ENCODE results near the gene GTSE1. TPM values are rescaled to one million over a fixed set of nuclear protein-coding genes. Genes with fewer than 3 reads are reported as not detected.

Gene GTSE1
- total and polyA plus RNA-seq, 2 donors (not counting 1 experiment from before 2014, with no cell fraction given) = 0.17 to 0.39 TPM

GRCh38 chr22:46308283-46308988 is 11.8 kb downstream of the GTSE1 start:
- no peak overlapping the region for H3K4me3 Mint-ChIP-seq
- Histone ChIP-seq H4K20me1 (ENCODE audit: control insufficient read depth, insufficient read depth, low read length, poor library complexity, severe bottlenecking) (no peaks in the 10 kb centered on the region), H3K9ac (ENCODE audit: low read length) (no peak overlapping the region), H3K9me3 (ENCODE audit: control extremely low read depth in 1 of 3, control insufficient read depth in 2 of 3, insufficient read depth in 1 of 3, low read length in 2 of 3) (no peaks in the 10 kb centered on the region), H3K4me3 (ENCODE audit: control extremely low read depth in 1 of 5, extremely low read depth in 1 of 5, insufficient read depth in 1 of 5, low read depth in 2 of 5, low read length in 4 of 5) (no peak overlapping the region), H3K4me2 (replicated peaks; ENCODE audit: low read depth, low read length, poor library complexity, severe bottlenecking) (no peak overlapping the region), H3K27me3 (replicated peaks in 1 of 4; ENCODE audit: control extremely low read depth in 1 of 4, control insufficient read depth in 3 of 4, insufficient read depth in 4 of 4, low read length in 3 of 4) (no peaks in the 10 kb centered on the region), H3K36me3 (replicated peaks in 1 of 2; ENCODE audit: control extremely low read depth in 1 of 2, control insufficient read depth in 1 of 2, extremely low read depth in 1 of 2, insufficient read depth in 2 of 2, low read length in 1 of 2) (no peaks in the 10 kb centered on the region), H2AFZ (ENCODE audit: insufficient read depth, low read depth, low read length, poor library complexity, severe bottlenecking) (no peak overlapping the region), H3K79me2 (ENCODE audit: control insufficient read depth, insufficient read depth, low read length) (peaks cover 25% of the 10 kb centered on the region), H3K27ac (ENCODE audit: low read length in 2 of 2) (no peak overlapping the region), H3K4me1 (ENCODE audit: control insufficient read depth in 2 of 2, insufficient read depth in 2 of 2, low read length in 2 of 2) (no peaks in the 10 kb centered on the region)
- ChIA-PET POLR2A (interaction anchor here (0.6 kb wide), 1 partner anchor 40 kb away, joined by 4 read pairs; the partner anchor contains the start of gene TTC38), CTCF (interaction anchor here (0.8 to 12.8 kb wide), 2 partner anchors 148 to 187 kb away, joined by 3 to 228 read pairs; no protein-coding TSS in a partner anchor)
- H3K27me3 Mint-ChIP-seq = no peaks in the 10 kb centered on the region
- intact Hi-C loops (cut with micrococcal nuclease) = no loop called here
- DNase-seq (no peak), ATAC-seq (ENCODE audit: low read depth) (no peak)
- H3K4me1 Mint-ChIP-seq = no peaks in the 10 kb centered on the region
- no peak for TF ChIP-seq CTCF (IDR thresholded peaks at IDR 0.05)
- no peak for TF ChIP-seq EZH2 (IDR thresholded peaks at IDR 0.05; ENCODE audit: borderline replicate concordance, insufficient read depth, low read depth, low read length, poor library complexity, severe bottlenecking)
- H3K27ac Mint-ChIP-seq = no peak overlapping the region
- H3K9me3 Mint-ChIP-seq (ENCODE audit: insufficient read depth) = no peaks in the 10 kb centered on the region
- WGBS (ENCODE audit: insufficient coverage) = 96% methylated on average over 23 of the region's 23 CpGs

- Histone ChIP-seq H3K27me3 (replicated peaks in 1 of 4; ENCODE audit: control extremely low read depth in 1 of 4, control insufficient read depth in 3 of 4, insufficient read depth in 4 of 4, low read length in 3 of 4) (no peaks in the 10 kb centered on the region), H3K4me3 (ENCODE audit: control extremely low read depth in 1 of 5, extremely low read depth in 1 of 5, insufficient read depth in 1 of 5, low read depth in 2 of 5, low read length in 4 of 5) (no peak overlapping the region), H3K36me3 (replicated peaks in 1 of 2; ENCODE audit: control extremely low read depth in 1 of 2, control insufficient read depth in 1 of 2, extremely low read depth in 1 of 2, insufficient read depth in 2 of 2, low read length in 1 of 2) (no peaks in the 10 kb centered on the region), H3K4me1 (ENCODE audit: control insufficient read depth in 2 of 2, insufficient read depth in 2 of 2, low read length in 2 of 2) (no peaks in the 10 kb centered on the region), H3K9ac (ENCODE audit: low read length) (no peak overlapping the region), H3K4me2 (replicated peaks; ENCODE audit: low read depth, low read length, poor library complexity, severe bottlenecking) (no peak overlapping the region), H2AFZ (ENCODE audit: insufficient read depth, low read depth, low read length, poor library complexity, severe bottlenecking) (no peak overlapping the region), H3K9me3 (ENCODE audit: control extremely low read depth in 1 of 3, control insufficient read depth in 2 of 3, insufficient read depth in 1 of 3, low read length in 2 of 3) (no peaks in the 10 kb centered on the region), H3K27ac (ENCODE audit: low read length in 2 of 2) (no peak overlapping the region), H4K20me1 (ENCODE audit: control insufficient read depth, insufficient read depth, low read length, poor library complexity, severe bottlenecking) (no peaks in the 10 kb centered on the region), H3K79me2 (ENCODE audit: control insufficient read depth, insufficient read depth, low read length) (peaks cover 25% of the 10 kb centered on the region)
- ChIA-PET POLR2A (no interaction called here), CTCF (interaction anchor here (1.3 to 12.8 kb wide), 2 partner anchors 188 to 303 kb away, joined by 6 to 228 read pairs; no protein-coding TSS in a partner anchor)
- no peak for ATAC-seq (ENCODE audit: low read depth)
- no peak overlapping the region for H3K27ac Mint-ChIP-seq
- no peak for DNase-seq
- no peaks in the 10 kb centered on the region for H3K9me3 Mint-ChIP-seq (ENCODE audit: insufficient read depth)
- TF ChIP-seq EZH2 (IDR thresholded peaks at IDR 0.05; ENCODE audit: borderline replicate concordance, insufficient read depth, low read depth, low read length, poor library complexity, severe bottlenecking) = no peak
- TF ChIP-seq CTCF (IDR thresholded peaks at IDR 0.05) = no peak
- 98% methylated on average over 11 of the region's 15 CpGs for WGBS (ENCODE audit: insufficient coverage)
- H3K4me1 Mint-ChIP-seq = no peaks in the 10 kb centered on the region
- intact Hi-C loops (cut with micrococcal nuclease) = no loop called here
- H3K4me3 Mint-ChIP-seq = no peak overlapping the region
- H3K27me3 Mint-ChIP-seq = no peaks in the 10 kb centered on the region
Observed at GRCh38 chr22:46309526-46310085, 12.9 kb downstream of the GTSE1 start.

All from B cell (primary cell).